ENCODE results near the gene FAM9C.

DNA sequence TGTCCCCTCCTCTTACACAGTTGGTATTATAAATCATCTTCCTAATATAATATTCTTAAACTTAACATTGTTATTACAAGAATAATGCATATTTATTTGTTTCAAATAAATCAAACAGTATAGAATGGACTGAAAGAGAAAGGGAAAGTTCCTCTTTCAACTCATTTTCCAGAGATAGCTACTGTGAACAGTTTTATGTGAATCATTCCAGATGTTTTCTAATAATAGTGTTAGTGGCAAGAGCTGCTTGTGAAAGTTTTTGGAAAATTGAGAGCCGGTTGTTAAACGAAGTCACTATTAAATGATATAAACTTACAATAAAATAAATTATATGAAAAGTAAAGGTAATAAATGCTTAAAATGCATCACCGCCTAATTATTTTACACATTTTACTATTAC lies 55.0 kb downstream of the FAM9C start:
- TF ChIP-seq, protein P1, sequence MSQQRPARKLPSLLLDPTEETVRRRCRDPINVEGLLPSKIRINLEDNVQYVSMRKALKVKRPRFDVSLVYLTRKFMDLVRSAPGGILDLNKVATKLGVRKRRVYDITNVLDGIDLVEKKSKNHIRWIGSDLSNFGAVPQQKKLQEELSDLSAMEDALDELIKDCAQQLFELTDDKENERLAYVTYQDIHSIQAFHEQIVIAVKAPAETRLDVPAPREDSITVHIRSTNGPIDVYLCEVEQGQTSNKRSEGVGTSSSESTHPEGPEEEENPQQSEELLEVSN (IDR thresholded peaks at IDR 0.05; ENCODE audit: borderline replicate concordance in 1 of 2, extremely low read depth in 1 of 2, insufficient read depth in 1 of 2, insufficient read length in 1 of 2, low read depth in 1 of 2, low read length in 1 of 2, poor library complexity in 1 of 2, severe bottlenecking in 1 of 2) = no peak
- no peak for TF ChIP-seq DIDO1 (tag; IDR thresholded peaks at IDR 0.05; ENCODE audit: low read depth)
- no peak for TF ChIP-seq EGR1 (conservative IDR thresholded peaks at IDR 0.05)
- no peak for TF ChIP-seq NFATC3 (IDR thresholded peaks at IDR 0.05)
- TF ChIP-seq GABPA (tag; conservative IDR thresholded peaks at IDR 0.05; ENCODE audit: low read depth) = no peak
- TF ChIP-seq JUNB (CRISPR knock-in tag; conservative IDR thresholded peaks at IDR 0.05) = no peak
- no peak for TF ChIP-seq ZNF121 (CRISPR knock-in tag; conservative IDR thresholded peaks at IDR 0.05)
- TF ChIP-seq LARP7 (IDR thresholded peaks at IDR 0.05) = no peak
- TF ChIP-seq RCOR1 (IDR thresholded peaks at IDR 0.05; ENCODE audit: borderline replicate concordance in 1 of 2, low read depth in 2 of 2, low read length in 2 of 2) = no peak
